ENCODE results near the gene GATC. TPM values are rescaled to one million over a fixed set of nuclear protein-coding genes. Genes with fewer than 3 reads are reported as not detected.

The GATC gene
- total and polyA plus RNA-seq, 2 donors (not counting 3 experiments of a cell fraction or from before 2014, with no cell fraction given), result 13.0 to 28.8 TPM

- Histone ChIP-seq H3K4me3 (replicated peaks in 1 of 3; ENCODE audit: insufficient read depth in 1 of 3, low read depth in 1 of 3, low read length in 3 of 3) (no peak overlapping the region), H3K9me3 (replicated peaks; ENCODE audit: control insufficient read depth, insufficient read depth, low read length) (no peaks in the 10 kb centered on the region), H3K9me1 (replicated peaks; ENCODE audit: control insufficient read depth, extremely low read depth, insufficient read depth, low read length) (no peaks in the 10 kb centered on the region), H3K4me2 (ENCODE audit: insufficient read depth, low read length) (no peak overlapping the region), H3K79me2 (ENCODE audit: control insufficient read depth, insufficient read depth, low read length) (peaks cover 6% of the 10 kb centered on the region), H3K9ac (replicated peaks; ENCODE audit: extremely low read depth, insufficient read depth, low read length) (no peak overlapping the region), H3K4me1 (ENCODE audit: control insufficient read depth, extremely low read depth, insufficient read depth, low read length) (peaks cover 9% of the 10 kb centered on the region), H3K27ac (ENCODE audit: insufficient read depth, low read depth, low read length) (no peak overlapping the region), H3K36me3 (ENCODE audit: control insufficient read depth in 2 of 2, extremely low read depth in 1 of 2, insufficient read depth in 2 of 2, low read length in 2 of 2) (no peaks in the 10 kb centered on the region), H4K20me1 (replicated peaks; ENCODE audit: control insufficient read depth, extremely low read depth, insufficient read depth, low read length) (no peaks in the 10 kb centered on the region), H3K27me3 (ENCODE audit: control insufficient read depth in 2 of 2, insufficient read depth in 2 of 2, low read length in 2 of 2) (no peaks in the 10 kb centered on the region), H2AFZ (ENCODE audit: low read depth, low read length) (no peak overlapping the region)
- dilution Hi-C loops (cut with MboI; ENCODE audit: extremely low pct_ligation_motif_present, low sequenced_read_pairs) (no loop called here), intact Hi-C loops (cut with micrococcal nuclease) (no loop called here)
- no peak for TF ChIP-seq CTCF (IDR thresholded peaks at IDR 0.05; ENCODE audit: extremely low read depth in 1 of 2, insufficient read depth in 1 of 2, low read depth in 1 of 2, low read length in 2 of 2)
- no peak for TF ChIP-seq FOS (IDR thresholded peaks at IDR 0.05; ENCODE audit: borderline replicate concordance, insufficient read depth, low read length)
- TF ChIP-seq MYC (IDR thresholded peaks at IDR 0.05; ENCODE audit: low read depth, low read length), result no peak
- TF ChIP-seq JUN (IDR thresholded peaks at IDR 0.05; ENCODE audit: borderline replicate concordance, insufficient read depth, insufficient read length, low read depth), result no peak
- TF ChIP-seq POLR2A (IDR thresholded peaks at IDR 0.05; ENCODE audit: low read depth, low read length), result no peak
- TF ChIP-seq MAX (IDR thresholded peaks at IDR 0.05; ENCODE audit: insufficient read depth, insufficient read length), result no peak
- no peak for TF ChIP-seq POLR2AphosphoS5 (IDR thresholded peaks at IDR 0.05; ENCODE audit: insufficient read depth, low read depth, low read length)
- no peak for TF ChIP-seq GATA2 (IDR thresholded peaks at IDR 0.05; ENCODE audit: insufficient read depth, insufficient read length, low read depth, low read length)
- TF ChIP-seq EZH2 (IDR thresholded peaks at IDR 0.05; ENCODE audit: borderline replicate concordance, low read depth, low read length, severe bottlenecking), result no peak
- CTCF ChIA-PET, result interaction anchor here (0.8 to 1.7 kb wide), 11 partner anchors 8 to 498 kb away, joined by 3 to 8 read pairs (median 4); partner anchors contain the start of gene DYNLL1
- BruUV-seq (replicated peaks), result no TSS peak
- POLR2A ChIA-PET, result interaction anchor here (1.5 kb wide), 1 partner anchor 23 kb away, joined by 11 read pairs; the partner anchor contains the start of gene DYNLL1
- FAIRE-seq (no peak), DNase-seq (ENCODE audit: low read depth, low spot score) (no peak)
Observed at GRCh38 chr12:120473807-120474615, 27.8 kb downstream of the GATC start.

All from endothelial cell of umbilical vein (primary cell).